DOHH2 (cell line): ENCODE measurements around the gene ZNF286A.
"Not testable (repeated sequence)": the region's sequence is repeated elsewhere in the genome, so short reads cannot be mapped to it uniquely, and the experiment has no call there.

Experiments used
- H3F3A ChIP-seq: fragments of 200-600 bp; sonication (generic), shearing (Covaris generic); 2 replicates; pipeline ENCODE4 v1.6.0; 2016; ENCODE audit warnings: antibody characterized with exemption, mild to moderate bottlenecking; ENCODE audit not compliant: control insufficient read depth, insufficient read depth
- H3K27ac ChIP-seq: fragments of 200-600 bp; sonication (generic); 2 replicates; pipeline ENCODE4 v1.5.1; 2014; ENCODE audit warnings: low read depth, mild to moderate bottlenecking, low read length, moderate library complexity
- H3K27me3 ChIP-seq: fragments of 200-600 bp; sonication (generic); 2 replicates; pipeline ENCODE4 v1.6.1; 2014; ENCODE audit warnings: mild to moderate bottlenecking, low read length, mixed read lengths; ENCODE audit not compliant: control insufficient read depth
- H3K36me3 ChIP-seq: fragments of 200-600 bp; sonication (generic); 2 replicates; pipeline ENCODE4 v1.6.1; 2014; ENCODE audit warnings: mild to moderate bottlenecking, low read length, moderate library complexity, mixed read lengths; ENCODE audit not compliant: control insufficient read depth
- H3K4me1 ChIP-seq: fragments of 200-600 bp; sonication (generic); 2 replicates; pipeline ENCODE4 v1.6.1; 2014; ENCODE audit warnings: mild to moderate bottlenecking, low read length, mixed read lengths; ENCODE audit not compliant: control insufficient read depth
- H3K4me2 ChIP-seq: fragments of 200-600 bp; sonication (generic); 2 replicates; pipeline ENCODE4 v1.6.0; 2014; ENCODE audit warnings: mild to moderate bottlenecking, low read length, moderate library complexity
- H3K4me3 ChIP-seq: fragments of 200-600 bp; sonication (generic); 2 replicates; pipeline ENCODE4 v1.5.1; 2014; ENCODE audit warnings: mild to moderate bottlenecking, low read length, mixed read lengths
- H3K79me2 ChIP-seq: fragments of 200-600 bp; sonication (generic); 2 replicates; pipeline ENCODE4 v1.6.1; 2014; ENCODE audit warnings: mild to moderate bottlenecking, low read length, mixed read lengths; ENCODE audit not compliant: control insufficient read depth
- H3K9me2 ChIP-seq: fragments of 200-600 bp; sonication (generic); replicated peaks from 2 replicates; pipeline ENCODE4 v1.6.1; 2014; ENCODE audit warnings: mild to moderate bottlenecking, low read length, mixed read lengths; ENCODE audit not compliant: control insufficient read depth
- H3K9me3 ChIP-seq: fragments of 200-600 bp; sonication (generic); 2 replicates; pipeline ENCODE4 v1.6.1; 2014; ENCODE audit warnings: antibody characterized with exemption, low read length, mixed read lengths; ENCODE audit not compliant: control insufficient read depth, insufficient read depth
- H4K20me1 ChIP-seq: fragments of 200-600 bp; sonication (generic); 2 replicates; pipeline ENCODE4 v1.6.0; 2014; ENCODE audit warnings: low read depth, mild to moderate bottlenecking, antibody characterized with exemption, low read length, moderate library complexity; ENCODE audit not compliant: control insufficient read depth, insufficient read depth

The ZNF286A gene

DNA sequence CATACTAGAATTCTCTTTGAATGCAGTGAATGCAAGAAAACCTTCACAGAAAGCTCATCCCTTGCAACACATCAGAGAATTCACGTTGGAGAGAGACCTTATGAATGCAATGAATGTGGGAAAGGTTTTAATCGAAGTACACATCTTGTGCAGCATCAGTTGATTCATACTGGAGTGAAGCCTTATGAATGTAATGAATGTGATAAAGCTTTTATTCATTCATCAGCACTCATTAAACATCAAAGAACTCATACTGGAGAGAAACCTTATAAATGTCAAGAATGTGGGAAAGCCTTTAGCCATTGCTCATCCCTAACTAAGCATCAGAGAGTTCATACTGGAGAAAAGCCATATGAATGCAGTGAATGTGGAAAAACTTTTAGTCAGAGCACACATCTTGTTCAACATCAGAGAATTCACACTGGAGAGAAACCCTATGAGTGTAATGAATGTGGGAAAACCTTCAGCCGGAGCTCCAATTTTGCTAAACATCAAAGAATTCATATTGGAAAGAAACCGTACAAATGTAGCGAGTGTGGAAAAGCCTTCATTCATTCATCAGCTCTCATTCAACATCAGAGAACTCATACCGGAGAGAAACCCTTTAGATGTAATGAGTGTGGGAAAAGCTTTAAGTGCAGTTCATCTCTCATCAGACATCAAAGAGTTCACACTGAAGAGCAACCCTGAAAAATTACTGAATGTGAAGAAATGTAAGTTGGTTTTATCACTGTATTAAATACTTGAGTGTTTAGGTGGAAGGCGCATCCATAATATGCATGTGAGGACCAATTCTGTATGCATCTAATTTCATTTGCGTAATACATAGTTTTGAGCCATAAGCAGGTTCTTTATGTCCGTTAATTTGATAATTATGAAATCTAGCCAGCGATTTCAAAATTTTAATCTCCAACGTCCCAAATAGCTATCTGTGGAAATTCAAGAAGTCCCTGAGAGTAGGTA is 17.3 kb downstream of the ZNF286A start:
- not testable (repeated sequence) for H3K79me2 ChIP-seq, H3K4me3 ChIP-seq, H3K4me2 ChIP-seq, H4K20me1 ChIP-seq, H3K4me1 ChIP-seq, H3K9me3 ChIP-seq, H3K9me2 ChIP-seq, H3K27me3 ChIP-seq, H3K36me3 ChIP-seq, H3F3A ChIP-seq, H3K27ac ChIP-seq

DNA sequence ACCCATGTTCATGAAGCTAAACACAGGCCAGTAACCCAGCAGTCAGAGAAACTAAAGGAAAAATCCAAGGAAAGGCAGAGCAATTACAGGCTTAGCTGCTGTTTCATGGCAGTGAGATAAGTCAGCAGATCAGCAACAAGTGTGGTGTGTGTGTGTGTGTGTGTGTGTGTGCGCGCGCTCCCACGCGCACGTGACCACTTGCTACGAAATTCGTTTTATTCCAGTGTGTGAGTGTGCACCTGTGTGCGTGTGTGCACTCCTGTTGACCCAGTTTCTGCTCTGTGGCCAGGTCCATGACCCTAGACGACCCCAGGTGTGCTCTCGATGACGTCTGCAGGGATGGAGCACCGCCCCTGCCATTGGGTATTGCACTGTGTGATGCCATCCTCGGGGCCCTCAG is 31.0 kb downstream of the ZNF286A start:
- not testable (repeated sequence) for H4K20me1 ChIP-seq, H3K27ac ChIP-seq, H3K4me1 ChIP-seq, H3K9me3 ChIP-seq, H3K36me3 ChIP-seq, H3K4me2 ChIP-seq, H3F3A ChIP-seq, H3K4me3 ChIP-seq, H3K79me2 ChIP-seq, H3K27me3 ChIP-seq, H3K9me2 ChIP-seq

DNA sequence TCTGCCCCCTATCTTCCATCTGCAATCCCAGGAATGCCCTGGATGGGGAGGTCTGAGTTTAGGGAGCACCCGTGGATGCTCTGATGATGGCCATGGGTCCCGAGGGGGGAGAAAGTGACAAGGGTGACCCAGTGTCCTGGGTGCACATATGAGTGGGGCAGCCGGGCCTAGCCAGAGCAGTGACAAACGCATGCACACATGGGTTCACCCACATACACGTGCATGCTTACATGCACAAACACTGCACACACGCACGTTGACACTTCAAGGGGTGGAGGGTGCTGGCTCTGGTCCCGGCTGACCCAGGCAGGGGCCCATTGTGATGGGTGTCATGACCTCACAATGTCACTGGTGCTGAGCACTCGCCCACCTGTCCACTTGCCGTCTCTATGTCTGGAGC is 32.3 kb downstream of the ZNF286A start, which contains the start of gene TBC1D26:
Gene TBC1D26, plus strand, starts transcription at position 384 of the 400 bp plus-strand sequence. CDS start 3,066 bp downstream, outside the sequence.
- not testable (repeated sequence) for H3K4me1 ChIP-seq, H3F3A ChIP-seq, H3K4me2 ChIP-seq, H3K36me3 ChIP-seq, H3K79me2 ChIP-seq, H4K20me1 ChIP-seq, H3K4me3 ChIP-seq, H3K9me2 ChIP-seq, H3K27me3 ChIP-seq, H3K9me3 ChIP-seq, H3K27ac ChIP-seq

DNA sequence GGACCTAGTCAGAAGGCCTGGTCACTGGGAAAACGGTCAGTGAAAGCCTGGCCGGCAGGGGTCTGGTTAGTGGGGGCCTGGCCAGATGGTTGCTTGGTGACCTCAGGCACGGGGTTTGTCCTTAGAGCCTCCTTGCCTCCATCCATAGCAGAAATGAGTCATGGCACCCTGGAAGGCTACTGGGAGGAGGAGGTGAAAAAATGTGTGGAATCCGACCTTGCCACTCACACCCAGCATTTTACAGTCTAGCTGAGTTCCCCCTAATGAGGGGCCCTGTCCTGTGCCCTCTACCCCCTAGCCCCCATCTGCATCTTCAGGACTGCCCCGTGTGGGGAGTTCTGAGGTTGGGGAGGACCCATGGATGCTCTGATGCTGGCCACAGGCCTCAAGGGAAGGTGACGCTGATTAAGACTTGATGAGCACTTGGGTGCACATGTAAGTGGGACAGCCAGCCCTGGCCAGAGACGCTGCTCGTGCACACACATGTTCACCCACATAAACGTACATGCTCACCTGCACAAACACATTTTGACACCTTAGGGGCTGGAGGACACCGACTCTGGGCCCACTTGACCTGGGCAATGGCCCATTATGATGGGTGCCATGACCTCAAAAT is 33.7 kb downstream of the ZNF286A start:
- H3K4me2 ChIP-seq, H3K4me1 ChIP-seq, H3F3A ChIP-seq, H3K4me3 ChIP-seq, H3K9me3 ChIP-seq, H3K27ac ChIP-seq, H4K20me1 ChIP-seq, H3K9me2 ChIP-seq, H3K36me3 ChIP-seq, H3K79me2 ChIP-seq, H3K27me3 ChIP-seq: not testable (repeated sequence)

DNA sequence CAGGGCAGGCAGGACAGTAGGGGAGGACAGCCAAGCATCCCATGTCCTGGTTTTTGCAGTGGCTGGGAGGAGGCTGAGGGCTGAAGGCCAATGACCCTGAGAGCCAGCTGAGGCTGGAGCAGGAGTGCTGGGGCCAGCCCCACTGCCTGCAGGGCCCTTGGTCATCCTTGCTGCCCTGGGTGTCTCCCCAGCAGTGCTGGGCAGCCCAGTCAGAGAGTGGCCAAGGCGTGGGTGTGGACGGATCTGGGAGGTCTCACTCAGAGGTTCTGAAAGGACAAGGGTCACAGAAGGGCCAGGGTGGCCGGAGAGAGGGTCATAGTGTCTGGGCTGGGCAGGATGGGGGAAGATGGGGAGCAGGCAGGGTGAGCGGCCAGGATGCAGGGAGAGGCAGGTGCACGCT is 37.0 kb downstream of the ZNF286A start:
- H3K27me3 ChIP-seq, H3K9me3 ChIP-seq, H3K9me2 ChIP-seq: not testable (repeated sequence)

More for the DNA sequence above, 37.0 kb downstream of the ZNF286A start:
- not testable (repeated sequence) for H3K4me2 ChIP-seq, H4K20me1 ChIP-seq, H3F3A ChIP-seq, H3K27ac ChIP-seq, H3K79me2 ChIP-seq, H3K4me3 ChIP-seq, H3K36me3 ChIP-seq, H3K4me1 ChIP-seq
